Endothelial cell of umbilical vein (primary cell): ENCODE measurements around the gene PLEKHS1. TPM values are rescaled to one million over a fixed set of nuclear protein-coding genes. Genes with fewer than 3 reads are reported as not detected.

ENCODE experiments used
- BruUV-seq: library from RNA; stranded (reverse); fragments of 400-500 nt; replicated peaks from 2 replicates; lab custom pipeline; 2021; lab: Mats Ljungman, UMichigan
- CTCF ChIA-PET: fragments of 300-600, 350-600 bp; sonication (Branson Sonifier 250); formaldehyde crosslinking; loops from one replicate; lab custom pipeline; 2021; ENCODE audit warnings: antibody characterized with exemption, inconsistent platforms; lab: Charles Lee
- POLR2A ChIA-PET: fragments of 300-600, 350-600 bp; sonication (Branson Sonifier 250); formaldehyde crosslinking; loops from one replicate; lab custom pipeline; 2021; ENCODE audit warnings: antibody characterized with exemption, inconsistent platforms; lab: Charles Lee
- DNase-seq: peaks from one replicate; pipeline ENCODE4 v3.0.0-alpha.2; 2011; ENCODE audit warnings: low read depth, low spot score
- FAIRE-seq: peaks from 2 replicates; lab custom pipeline; 2011; peaks lifted over from hg19 to GRCh38; lab: Jason Lieb, UNC
- H2AFZ ChIP-seq: 2 replicates; pipeline ENCODE4 v1.6.0; 2012; ENCODE audit warnings: low read depth, low read length, control low read depth, inconsistent platforms
- H3K27ac ChIP-seq: 2 replicates; pipeline ENCODE4 v1.5.1; 2011; ENCODE audit warnings: low read depth, mild to moderate bottlenecking, control low read depth, low read length, moderate library complexity; ENCODE audit not compliant: insufficient read depth
- H3K27me3 ChIP-seq, 2 experiments: 2 replicates each; pipeline versions ENCODE4 v1.6.0 to v1.6.1; 2011; ENCODE audit warnings: low read length in 2 of 2, mixed read lengths in 1 of 2; ENCODE audit not compliant: control insufficient read depth in 2 of 2, insufficient read depth in 2 of 2
- H3K36me3 ChIP-seq, 2 experiments: 2 replicates in 1 of 2; 3 replicates in 1 of 2; pipeline ENCODE4 v1.5.1; 2011; ENCODE audit warnings: low read length in 2 of 2, mild to moderate bottlenecking in 1 of 2, moderate library complexity in 1 of 2; ENCODE audit not compliant: control insufficient read depth in 2 of 2, insufficient read depth in 2 of 2; ENCODE audit errors: extremely low read depth in 1 of 2
- H3K4me1 ChIP-seq: 3 replicates; pipeline ENCODE4 v1.5.1; 2011; ENCODE audit warnings: mild to moderate bottlenecking, low read length; ENCODE audit not compliant: control insufficient read depth, insufficient read depth; ENCODE audit errors: extremely low read depth
- H3K4me2 ChIP-seq: 2 replicates; pipeline ENCODE4 v1.6.1; 2011; ENCODE audit warnings: low read length, control low read depth, mixed read lengths; ENCODE audit not compliant: insufficient read depth
- H3K4me3 ChIP-seq, 3 experiments: fragments of 200-600 bp in 1 of 3; sonication (generic), shearing (Covaris generic) in 1 of 3; replicated peaks in 1 of 3; 2 replicates each; pipeline ENCODE4 v1.5.1; 2011 to 2016; ENCODE audit warnings: control low read depth in 3 of 3, low read length in 3 of 3, mild to moderate bottlenecking in 2 of 3, inconsistent platforms in 1 of 3, low read depth in 1 of 3, moderate library complexity in 1 of 3; ENCODE audit not compliant: insufficient read depth in 1 of 3
- H3K79me2 ChIP-seq: 2 replicates; pipeline ENCODE4 v1.6.0; 2012; ENCODE audit warnings: low read length, inconsistent platforms; ENCODE audit not compliant: control insufficient read depth, insufficient read depth
- H3K9ac ChIP-seq: replicated peaks from 2 replicates; pipeline ENCODE3; 2011; ENCODE audit warnings: low read length, control low read depth; ENCODE audit not compliant: insufficient read depth; ENCODE audit errors: extremely low read depth
- H3K9me1 ChIP-seq: replicated peaks from 3 replicates; pipeline ENCODE4 v1.6.0; 2011; ENCODE audit warnings: mild to moderate bottlenecking, low read length; ENCODE audit not compliant: control insufficient read depth, insufficient read depth; ENCODE audit errors: extremely low read depth
- H3K9me3 ChIP-seq: replicated peaks from 2 replicates; pipeline ENCODE4 v1.5.1; 2012; ENCODE audit warnings: low read length, inconsistent platforms; ENCODE audit not compliant: control insufficient read depth, insufficient read depth
- H4K20me1 ChIP-seq: replicated peaks from 2 replicates; pipeline ENCODE3; 2011; ENCODE audit warnings: mild to moderate bottlenecking, low read length; ENCODE audit not compliant: control insufficient read depth, insufficient read depth; ENCODE audit errors: extremely low read depth
- FOS ChIP-seq: IDR thresholded peaks from 2 replicates; pipeline ENCODE4 v1.6.1; 2011; ENCODE audit warnings: mild to moderate bottlenecking, low read length, moderate library complexity, borderline replicate concordance; ENCODE audit not compliant: insufficient read depth
- GATA2 ChIP-seq: IDR thresholded peaks from 2 replicates; pipeline ENCODE4 v1.7.0; 2011; ENCODE audit warnings: low read depth, mild to moderate bottlenecking, moderate library complexity, mixed read lengths, low read length; ENCODE audit not compliant: insufficient read length, insufficient read depth
- JUN ChIP-seq: IDR thresholded peaks from 2 replicates; pipeline ENCODE4 v1.6.1; 2011; ENCODE audit warnings: borderline replicate concordance, low read depth; ENCODE audit not compliant: insufficient read length, insufficient read depth
- POLR2AphosphoS5 ChIP-seq: IDR thresholded peaks from 2 replicates; pipeline ENCODE4 v1.6.1; 2012; ENCODE audit warnings: low read depth, mild to moderate bottlenecking, control low read depth, low read length, moderate library complexity; ENCODE audit not compliant: insufficient read depth
- dilution Hi-C: fragments of 300-500 bp; cut with MboI; formaldehyde crosslinking; loops from one replicate; pipeline ENCODE4 v1.15.0; 2019; ENCODE audit warnings: low sequenced_read_pairs; ENCODE audit not compliant: extremely low pct_ligation_motif_present
- intact Hi-C: fragments of 100-400 bp; cut with micrococcal nuclease; formaldehyde crosslinking; loops from one replicate; pipeline ENCODE4 v1.10.0; 2022
- polyA plus RNA-seq, 4 experiments: library from polyadenylated mRNA; depleted of rRNA in 3 of 4; stranded (reverse) in 3 of 4; unstranded in 1 of 4; fragments of >200 nt; gene quantifications; 2 replicates each; pipeline versions ENCODE4 v1.2.1 to v1.2.3, GENCODE V29; 2011 to 2012; ENCODE audit warnings: missing spikeins in 1 of 4
- total RNA-seq: library from RNA; stranded (reverse); gene quantifications from 2 replicates; pipeline ENCODE4 v1.2.3, GENCODE V29; 2021
- TF ChIP-seq, protein P1 (sequence below): IDR thresholded peaks from 2 replicates; pipeline ENCODE4 v1.6.1; 2011; ENCODE audit not compliant: insufficient read depth, insufficient read length

Gene PLEKHS1
- total and polyA plus RNA-seq, 2 donors (not counting 3 experiments of a cell fraction or from before 2014, with no cell fraction given), result not detected

DNA sequence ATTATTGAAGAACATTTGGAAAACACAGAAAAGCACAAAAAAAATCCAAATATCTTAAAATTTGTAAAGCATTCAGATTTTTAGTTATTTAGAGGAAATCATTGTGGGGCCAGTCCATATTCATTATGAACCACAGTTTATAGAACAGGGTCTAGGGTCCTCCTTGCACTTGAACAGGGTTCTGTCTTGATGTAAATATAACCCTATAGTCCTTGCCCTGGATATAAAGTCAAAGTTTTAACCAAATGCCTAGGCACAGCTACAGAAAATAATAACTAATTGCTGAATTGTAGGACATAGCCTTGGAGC lies 46.2 kb upstream of the PLEKHS1 start:
- BruUV-seq, result no TSS peak
- H3K4me2 ChIP-seq, result no peak overlapping the region
- ChIA-PET CTCF (interaction anchor here (0.9 to 3.1 kb wide), 8 partner anchors 11 to 1425 kb away, joined by 3 to 52 read pairs (median 7); partner anchors contain the start of gene CASP7), POLR2A (no interaction called here)
- no peaks in the 10 kb centered on the region for H3K79me2 ChIP-seq
- TF ChIP-seq, protein P1, sequence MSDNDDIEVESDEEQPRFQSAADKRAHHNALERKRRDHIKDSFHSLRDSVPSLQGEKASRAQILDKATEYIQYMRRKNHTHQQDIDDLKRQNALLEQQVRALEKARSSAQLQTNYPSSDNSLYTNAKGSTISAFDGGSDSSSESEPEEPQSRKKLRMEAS, result no peak
- no peak for TF ChIP-seq POLR2AphosphoS5
- TF ChIP-seq JUN, result no peak
- DNase-seq (no peak), FAIRE-seq (no peak)
- no peaks in the 10 kb centered on the region for H3K27me3 ChIP-seq
- H3K36me3 ChIP-seq, result peaks cover 0 to 5% of the 10 kb centered on the region in 2 experiments
- no peaks in the 10 kb centered on the region for H3K9me1 ChIP-seq
- peaks cover 20% of the 10 kb centered on the region for H3K4me1 ChIP-seq
- dilution Hi-C loops (no loop called here), intact Hi-C loops (loop anchor here (1.0 to 5.0 kb wide), 6 partner anchors 26 to 600 kb away; partner anchors contain the start of genes ADRB1 and CASP7)
- H4K20me1 ChIP-seq, result no peaks in the 10 kb centered on the region
- H3K9me3 ChIP-seq, result no peaks in the 10 kb centered on the region
- H3K27ac ChIP-seq, result no peak overlapping the region
- H3K9ac ChIP-seq, result no peak overlapping the region
- H2AFZ ChIP-seq, result no peak overlapping the region
- H3K4me3 ChIP-seq, result no peak overlapping the region

DNA sequence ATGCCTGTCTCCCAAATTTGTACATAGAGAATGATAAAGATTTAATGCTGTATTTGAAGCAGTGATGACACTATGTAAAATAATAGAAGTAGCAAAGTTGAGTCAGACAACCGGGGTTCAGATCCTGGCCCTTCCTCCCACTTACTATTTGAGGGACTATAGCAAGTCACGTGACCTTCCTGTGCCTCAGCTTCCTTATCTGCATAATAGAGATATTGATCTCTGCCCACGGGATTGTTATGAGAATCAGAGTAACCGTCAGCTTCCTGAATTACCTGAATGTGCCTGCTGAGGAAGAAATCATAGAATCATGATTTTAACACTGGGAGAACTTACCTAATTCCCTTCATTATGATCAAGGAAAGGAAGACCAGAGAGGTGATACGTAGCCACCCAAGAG lies 44.9 kb upstream of the PLEKHS1 start:
- ChIA-PET CTCF (interaction anchor here (1.1 to 3.1 kb wide), 3 partner anchors 27 to 397 kb away, joined by 3 to 52 read pairs (median 23); partner anchors contain the start of gene CASP7), POLR2A (no interaction called here)
- FAIRE-seq, result no peak
- Histone ChIP-seq H3K27me3 (no peaks in the 10 kb centered on the region), H3K4me3 (no peak overlapping the region), H3K4me2 (no peak overlapping the region), H3K9me1 (no peaks in the 10 kb centered on the region), H4K20me1 (no peaks in the 10 kb centered on the region), H3K27ac (no peak overlapping the region), H3K9me3 (no peaks in the 10 kb centered on the region), H2AFZ (no peak overlapping the region), H3K36me3 (peaks cover under 1 to 3% of the 10 kb centered on the region in 2 experiments), H3K4me1 (peaks cover 20% of the 10 kb centered on the region), H3K79me2 (no peaks in the 10 kb centered on the region), H3K9ac (no peak overlapping the region)
- dilution Hi-C loops, result no loop called here
- TF ChIP-seq FOS (no peak), GATA2 (peak; percentile 87)
- BruUV-seq, result no TSS peak
- intact Hi-C loops, result loop anchor here (5.0 kb wide), 2 partner anchors 76 to 336 kb away; partner anchors contain the start of gene ADRB1
- DNase-seq, result no peak
